ENCODE data around the gene MPHOSPH9.

DNA sequence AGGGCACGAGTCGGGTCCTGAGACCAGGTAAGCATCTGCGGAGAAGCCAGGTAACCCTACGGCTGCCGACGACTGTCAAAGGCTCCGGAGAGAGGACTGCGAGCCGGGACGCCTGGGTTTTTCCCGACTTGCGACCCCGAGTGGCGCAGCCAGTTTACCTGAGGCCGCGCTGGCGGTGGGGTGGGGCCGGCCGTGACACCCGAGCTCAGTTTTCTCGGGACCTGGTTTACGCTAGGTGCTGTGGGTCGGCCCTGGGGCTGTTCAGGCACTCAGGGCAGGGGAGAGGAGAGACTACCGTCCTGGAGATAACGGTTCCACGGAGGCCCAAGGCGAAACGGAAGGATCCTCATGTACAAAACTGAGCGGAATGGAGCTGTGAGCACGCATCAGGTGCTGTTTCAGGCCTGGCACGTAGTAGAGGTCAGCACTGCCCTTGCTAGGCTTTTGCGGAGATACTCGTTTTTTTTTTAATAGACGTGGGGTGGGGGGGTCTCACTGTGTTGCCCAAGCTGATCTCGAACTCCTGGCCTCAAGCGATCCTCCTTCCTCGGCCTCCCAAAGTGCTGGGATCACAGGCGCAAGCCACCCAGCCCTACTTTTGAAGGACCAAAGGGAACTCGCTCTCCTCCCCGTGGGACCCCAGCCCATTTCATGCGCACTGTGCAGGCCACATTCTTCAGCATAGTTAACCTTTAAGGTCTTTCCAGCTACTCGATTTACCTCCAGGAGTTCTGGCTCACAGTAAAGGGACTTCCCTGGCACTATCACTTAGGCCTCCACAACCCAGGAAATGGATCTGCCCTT, 766 bp upstream of the MPHOSPH9 start:
- no peak for TF ChIP-seq POLR2A (IDR thresholded peaks at IDR 0.05)
- TF ChIP-seq, protein P1, sequence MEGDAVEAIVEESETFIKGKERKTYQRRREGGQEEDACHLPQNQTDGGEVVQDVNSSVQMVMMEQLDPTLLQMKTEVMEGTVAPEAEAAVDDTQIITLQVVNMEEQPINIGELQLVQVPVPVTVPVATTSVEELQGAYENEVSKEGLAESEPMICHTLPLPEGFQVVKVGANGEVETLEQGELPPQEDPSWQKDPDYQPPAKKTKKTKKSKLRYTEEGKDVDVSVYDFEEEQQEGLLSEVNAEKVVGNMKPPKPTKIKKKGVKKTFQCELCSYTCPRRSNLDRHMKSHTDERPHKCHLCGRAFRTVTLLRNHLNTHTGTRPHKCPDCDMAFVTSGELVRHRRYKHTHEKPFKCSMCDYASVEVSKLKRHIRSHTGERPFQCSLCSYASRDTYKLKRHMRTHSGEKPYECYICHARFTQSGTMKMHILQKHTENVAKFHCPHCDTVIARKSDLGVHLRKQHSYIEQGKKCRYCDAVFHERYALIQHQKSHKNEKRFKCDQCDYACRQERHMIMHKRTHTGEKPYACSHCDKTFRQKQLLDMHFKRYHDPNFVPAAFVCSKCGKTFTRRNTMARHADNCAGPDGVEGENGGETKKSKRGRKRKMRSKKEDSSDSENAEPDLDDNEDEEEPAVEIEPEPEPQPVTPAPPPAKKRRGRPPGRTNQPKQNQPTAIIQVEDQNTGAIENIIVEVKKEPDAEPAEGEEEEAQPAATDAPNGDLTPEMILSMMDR (IDR thresholded peaks at IDR 0.05): no peak

All from heart left ventricle (tissue), 13 donors.